IPS DF 6.9 (cell line): ENCODE measurements around the gene B3GNT7.
"Not testable (repeated sequence)": the region's sequence is repeated elsewhere in the genome, so short reads cannot be mapped to it uniquely, and the experiment has no call there.

Experiments
- DNase-seq: peaks from one replicate; pipeline ENCODE4 v3.0.0-alpha.2; 2013; ENCODE audit warnings: low read depth, low spot score
- H3K27ac ChIP-seq: one replicate; pipeline ENCODE4 v1.5.1; 2013; ENCODE audit warnings: low read length, control low read depth
- H3K27me3 ChIP-seq: 2 replicates; pipeline ENCODE4 v1.6.1; 2013; ENCODE audit warnings: mild to moderate bottlenecking, low read length; ENCODE audit not compliant: control insufficient read depth, insufficient read depth
- H3K36me3 ChIP-seq: 2 replicates; pipeline ENCODE4 v1.6.1; 2013; ENCODE audit warnings: low read length; ENCODE audit not compliant: control insufficient read depth, insufficient read depth
- H3K4me1 ChIP-seq: 2 replicates; pipeline ENCODE4 v1.6.1; 2013; ENCODE audit warnings: low read length; ENCODE audit not compliant: control insufficient read depth, insufficient read depth
- H3K4me3 ChIP-seq: 2 replicates; pipeline ENCODE4 v1.5.1; 2013; ENCODE audit warnings: mild to moderate bottlenecking, low read length
- H3K9me3 ChIP-seq: 2 replicates; pipeline ENCODE4 v1.6.1; 2013; ENCODE audit warnings: low read length, inconsistent platforms; ENCODE audit not compliant: control insufficient read depth, insufficient read depth
- WGBS: extraction: QIAGEN DNeasy Blood & Tissue Kit; methylation state at CpG from one replicate; pipeline ENCODE4 v1.1.7; 2013; ENCODE audit warnings: mixed read lengths, missing lambda C conversion rate; ENCODE audit not compliant: insufficient read length, insufficient coverage; 5-methylcytosine and 5-hydroxymethylcytosine counted together

The B3GNT7 gene

GRCh38 chr2:231403421-231404182, 8.1 kb downstream of the B3GNT7 start:
- not testable (repeated sequence) for H3K27ac ChIP-seq, H3K9me3 ChIP-seq, H3K36me3 ChIP-seq, H3K4me3 ChIP-seq, H3K27me3 ChIP-seq, H3K4me1 ChIP-seq, DNase-seq
- no CpG with 5 or more reads among the region's 14 CpGs for WGBS

GRCh38 chr2:231404183-231404578, 8.7 kb downstream of the B3GNT7 start:
- no CpG with 5 or more reads among the region's 16 CpGs for WGBS

GRCh38 chr2:231405601-231406367, 10.3 kb downstream of the B3GNT7 start:
- not testable (repeated sequence) for H3K4me1 ChIP-seq, DNase-seq, H3K36me3 ChIP-seq, H3K4me3 ChIP-seq, H3K27me3 ChIP-seq, H3K9me3 ChIP-seq, H3K27ac ChIP-seq
- no CpG with 5 or more reads among the region's 16 CpGs for WGBS

More at GRCh38 chr2:231404183-231404578, 8.7 kb downstream of the B3GNT7 start:
- not testable (repeated sequence) for H3K27ac ChIP-seq, H3K27me3 ChIP-seq, H3K9me3 ChIP-seq, DNase-seq, H3K36me3 ChIP-seq, H3K4me1 ChIP-seq, H3K4me3 ChIP-seq

- H3K4me3 ChIP-seq, H3K4me1 ChIP-seq, H3K36me3 ChIP-seq, H3K27me3 ChIP-seq, H3K9me3 ChIP-seq, DNase-seq, H3K27ac ChIP-seq: not testable (repeated sequence)
- WGBS, result no CpG with 5 or more reads among the region's 5 CpGs
Measured at GRCh38 chr2:231407686-231408085, 12.2 kb downstream of the B3GNT7 start.

- WGBS, result no CpG with 5 or more reads among the region's 9 CpGs
- H3K4me3 ChIP-seq, H3K27ac ChIP-seq, H3K9me3 ChIP-seq, DNase-seq, H3K4me1 ChIP-seq, H3K36me3 ChIP-seq, H3K27me3 ChIP-seq: not testable (repeated sequence)
Measured at GRCh38 chr2:231408304-231408703, 12.8 kb downstream of the B3GNT7 start.

GRCh38 chr2:231409776-231410175, 14.3 kb downstream of the B3GNT7 start:
- no CpG with 5 or more reads among the region's 5 CpGs for WGBS
- no peak overlapping the region for H3K27ac ChIP-seq

GRCh38 chr2:231410293-231411004, 14.9 kb downstream of the B3GNT7 start:
- no peak overlapping the region for H3K27ac ChIP-seq

More at GRCh38 chr2:231409776-231410175, 14.3 kb downstream of the B3GNT7 start:
- Histone ChIP-seq H3K27me3 (no peaks in the 10 kb centered on the region), H3K4me3 (no peak overlapping the region), H3K4me1 (peaks cover 7% of the 10 kb centered on the region), H3K36me3 (no peaks in the 10 kb centered on the region), H3K9me3 (no peaks in the 10 kb centered on the region)
- DNase-seq, result no peak

GRCh38 chr2:231411237-231411636, 15.7 kb downstream of the B3GNT7 start:
- no peaks in the 10 kb centered on the region for H3K27me3 ChIP-seq
- WGBS, result no CpG with 5 or more reads among the region's 3 CpGs
- DNase-seq, result no peak
- no peak overlapping the region for H3K27ac ChIP-seq
- H3K36me3 ChIP-seq, result no peaks in the 10 kb centered on the region
- H3K4me3 ChIP-seq, result no peak overlapping the region
- no peaks in the 10 kb centered on the region for H3K9me3 ChIP-seq
- H3K4me1 ChIP-seq, result peaks cover 7% of the 10 kb centered on the region

More at GRCh38 chr2:231410293-231411004, 14.9 kb downstream of the B3GNT7 start:
- peaks cover 7% of the 10 kb centered on the region for H3K4me1 ChIP-seq
- no peaks in the 10 kb centered on the region for H3K9me3 ChIP-seq
- no CpG with 5 or more reads among the region's 6 CpGs for WGBS
- no peaks in the 10 kb centered on the region for H3K27me3 ChIP-seq
- DNase-seq, result peak; percentile 83
- no peak overlapping the region for H3K4me3 ChIP-seq
- no peaks in the 10 kb centered on the region for H3K36me3 ChIP-seq

- no peak for DNase-seq
- Histone ChIP-seq H3K36me3 (no peaks in the 10 kb centered on the region), H3K9me3 (no peaks in the 10 kb centered on the region), H3K27ac (no peak overlapping the region), H3K27me3 (no peaks in the 10 kb centered on the region), H3K4me1 (peaks cover 7% of the 10 kb centered on the region), H3K4me3 (peak overlapping the region; percentile 61; the same call in 1 of the 2 replicates)
- WGBS, result no CpG with 5 or more reads among the region's 67 CpGs
Measured at GRCh38 chr2:231411831-231412617, 16.5 kb downstream of the B3GNT7 start.

GRCh38 chr2:231412618-231412963, 17.1 kb downstream of the B3GNT7 start:
- no peak for DNase-seq
- Histone ChIP-seq H3K36me3 (no peaks in the 10 kb centered on the region), H3K27me3 (no peaks in the 10 kb centered on the region), H3K4me1 (peaks cover 7% of the 10 kb centered on the region), H3K4me3 (no peak overlapping the region), H3K9me3 (no peaks in the 10 kb centered on the region), H3K27ac (no peak overlapping the region)
- no CpG with 5 or more reads among the region's 9 CpGs for WGBS
